Measurements from ENCODE around the gene CERK.

DNA sequence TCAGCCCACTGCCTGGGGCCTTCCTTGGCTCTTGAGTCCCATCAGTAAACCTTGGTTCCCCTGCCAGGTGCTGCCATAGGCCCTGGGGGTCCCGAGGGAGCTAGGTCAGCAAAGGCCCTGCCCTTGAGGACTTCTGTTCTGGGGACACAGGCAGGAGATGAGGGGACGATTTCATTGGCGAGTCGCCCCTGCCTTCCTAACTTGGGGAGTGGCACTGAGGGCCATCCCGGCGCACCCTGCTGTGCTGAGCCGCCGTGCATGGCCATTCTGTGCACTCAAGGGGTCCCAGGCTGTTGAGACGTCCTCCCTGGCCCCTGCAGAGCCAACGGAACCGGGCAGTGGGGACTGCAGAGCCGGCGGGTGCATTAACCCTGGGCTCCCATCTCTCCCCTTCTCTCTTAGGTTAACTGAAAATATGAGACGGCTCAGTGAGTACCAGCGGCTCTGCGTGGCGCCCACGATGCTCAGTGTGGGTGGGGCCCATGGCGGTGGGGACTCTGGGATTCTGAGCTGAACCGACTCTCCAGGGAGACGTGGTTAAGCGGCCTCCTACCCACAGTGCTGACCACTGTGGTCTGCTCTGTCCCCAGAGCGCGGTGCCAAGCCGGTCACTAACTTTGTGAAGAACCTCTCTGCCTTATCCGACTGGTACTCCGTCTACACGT, 74.5 kb downstream of the CERK start:
- TF ChIP-seq, protein P1, sequence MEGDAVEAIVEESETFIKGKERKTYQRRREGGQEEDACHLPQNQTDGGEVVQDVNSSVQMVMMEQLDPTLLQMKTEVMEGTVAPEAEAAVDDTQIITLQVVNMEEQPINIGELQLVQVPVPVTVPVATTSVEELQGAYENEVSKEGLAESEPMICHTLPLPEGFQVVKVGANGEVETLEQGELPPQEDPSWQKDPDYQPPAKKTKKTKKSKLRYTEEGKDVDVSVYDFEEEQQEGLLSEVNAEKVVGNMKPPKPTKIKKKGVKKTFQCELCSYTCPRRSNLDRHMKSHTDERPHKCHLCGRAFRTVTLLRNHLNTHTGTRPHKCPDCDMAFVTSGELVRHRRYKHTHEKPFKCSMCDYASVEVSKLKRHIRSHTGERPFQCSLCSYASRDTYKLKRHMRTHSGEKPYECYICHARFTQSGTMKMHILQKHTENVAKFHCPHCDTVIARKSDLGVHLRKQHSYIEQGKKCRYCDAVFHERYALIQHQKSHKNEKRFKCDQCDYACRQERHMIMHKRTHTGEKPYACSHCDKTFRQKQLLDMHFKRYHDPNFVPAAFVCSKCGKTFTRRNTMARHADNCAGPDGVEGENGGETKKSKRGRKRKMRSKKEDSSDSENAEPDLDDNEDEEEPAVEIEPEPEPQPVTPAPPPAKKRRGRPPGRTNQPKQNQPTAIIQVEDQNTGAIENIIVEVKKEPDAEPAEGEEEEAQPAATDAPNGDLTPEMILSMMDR (IDR thresholded peaks at IDR 0.05) = no peak
- no peak for TF ChIP-seq POLR2A (IDR thresholded peaks at IDR 0.05)

Measured in heart left ventricle (tissue), 13 donors.